Cardiac fibroblast (primary cell): ENCODE results near the gene CACNA2D3.

Experiments used
- DNase-seq, 2 donors: peaks; one replicate each; pipeline versions ENCODE4 v3.0.0 to v3.0.0-alpha.2; 2010; ENCODE audit warnings: low read depth in 2 of 2
- H3K4me3 ChIP-seq, 2 donors: replicated peaks in 1 of 2; 1 replicate in 1 of 2; 2 replicates in 1 of 2; pipeline ENCODE4 v1.5.1; 2011; ENCODE audit warnings: low read depth in 2 of 2, low read length in 2 of 2, mild to moderate bottlenecking in 2 of 2, moderate library complexity in 1 of 2
- TF ChIP-seq, protein P1 (sequence below): IDR thresholded peaks from one replicate; pipeline ENCODE4 v1.5.1; 2011; ENCODE audit warnings: low read depth, mild to moderate bottlenecking, low read length, inconsistent platforms

The CACNA2D3 gene

DNA sequence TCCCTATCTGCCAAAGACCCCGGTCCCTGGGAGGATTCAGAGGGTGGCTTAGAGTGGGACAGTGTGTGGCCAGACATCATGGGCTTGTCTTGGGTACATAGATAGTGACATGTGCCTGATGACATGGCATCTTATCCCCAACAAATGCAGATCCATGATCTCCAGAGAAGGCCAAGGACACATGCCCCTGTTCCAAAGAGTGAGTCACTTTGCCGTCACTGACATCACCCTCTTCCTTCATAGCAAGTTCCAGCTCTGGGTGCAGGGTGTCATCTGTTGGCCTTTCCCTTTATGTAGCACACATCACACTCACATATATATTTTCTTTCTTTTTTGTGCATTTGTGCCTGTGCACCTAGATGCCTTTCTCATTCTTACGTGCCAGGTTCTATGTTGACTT is 455.0 kb downstream of the CACNA2D3 start:
- no peak for DNase-seq
- no peak overlapping the region for H3K4me3 ChIP-seq
- TF ChIP-seq, protein P1, sequence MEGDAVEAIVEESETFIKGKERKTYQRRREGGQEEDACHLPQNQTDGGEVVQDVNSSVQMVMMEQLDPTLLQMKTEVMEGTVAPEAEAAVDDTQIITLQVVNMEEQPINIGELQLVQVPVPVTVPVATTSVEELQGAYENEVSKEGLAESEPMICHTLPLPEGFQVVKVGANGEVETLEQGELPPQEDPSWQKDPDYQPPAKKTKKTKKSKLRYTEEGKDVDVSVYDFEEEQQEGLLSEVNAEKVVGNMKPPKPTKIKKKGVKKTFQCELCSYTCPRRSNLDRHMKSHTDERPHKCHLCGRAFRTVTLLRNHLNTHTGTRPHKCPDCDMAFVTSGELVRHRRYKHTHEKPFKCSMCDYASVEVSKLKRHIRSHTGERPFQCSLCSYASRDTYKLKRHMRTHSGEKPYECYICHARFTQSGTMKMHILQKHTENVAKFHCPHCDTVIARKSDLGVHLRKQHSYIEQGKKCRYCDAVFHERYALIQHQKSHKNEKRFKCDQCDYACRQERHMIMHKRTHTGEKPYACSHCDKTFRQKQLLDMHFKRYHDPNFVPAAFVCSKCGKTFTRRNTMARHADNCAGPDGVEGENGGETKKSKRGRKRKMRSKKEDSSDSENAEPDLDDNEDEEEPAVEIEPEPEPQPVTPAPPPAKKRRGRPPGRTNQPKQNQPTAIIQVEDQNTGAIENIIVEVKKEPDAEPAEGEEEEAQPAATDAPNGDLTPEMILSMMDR = no peak

DNA sequence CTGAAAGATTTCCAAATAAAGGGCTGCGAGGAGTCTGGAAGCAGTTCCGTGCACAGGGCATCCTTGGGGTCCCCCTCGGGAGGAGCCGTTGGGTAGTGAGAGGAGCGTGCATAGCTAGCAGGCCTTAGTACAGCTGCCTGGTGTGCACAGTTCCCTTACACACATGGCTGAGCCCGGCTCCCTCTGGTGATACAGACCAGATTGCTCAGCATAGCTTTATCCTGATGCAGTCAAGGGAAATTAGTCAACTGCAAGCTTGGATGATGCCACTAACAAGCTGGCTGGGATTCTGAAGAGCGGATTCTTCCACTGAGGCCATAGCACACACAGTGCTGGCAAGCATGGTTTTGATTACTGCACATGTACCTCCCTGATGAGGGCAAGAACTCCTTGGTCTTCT is 456.1 kb downstream of the CACNA2D3 start:
- DNase-seq = no peak
- H3K4me3 ChIP-seq = no peak overlapping the region
- TF ChIP-seq, protein P1 = no peak

DNA sequence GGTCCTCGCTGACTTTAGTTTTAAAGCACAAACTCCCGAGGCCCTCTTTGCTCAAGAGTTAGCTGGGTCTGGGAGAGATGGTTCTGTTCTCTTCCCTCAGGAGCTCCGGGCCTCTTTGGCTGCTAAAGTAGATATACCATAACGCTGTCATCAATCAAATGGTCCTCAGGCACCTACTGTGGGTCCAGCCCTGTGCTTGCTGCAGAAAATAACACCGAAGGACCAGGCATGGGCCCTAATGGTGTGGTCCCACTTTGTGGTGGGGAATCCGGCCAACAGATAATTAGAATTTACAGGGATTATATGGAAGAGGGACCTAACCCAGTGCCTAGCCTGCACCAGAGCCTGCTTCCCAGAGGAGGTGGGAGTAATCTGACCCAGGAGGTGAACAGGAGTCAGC is 458.1 kb downstream of the CACNA2D3 start:
- no peak for DNase-seq
- TF ChIP-seq, protein P1 = no peak
- no peak overlapping the region for H3K4me3 ChIP-seq

DNA sequence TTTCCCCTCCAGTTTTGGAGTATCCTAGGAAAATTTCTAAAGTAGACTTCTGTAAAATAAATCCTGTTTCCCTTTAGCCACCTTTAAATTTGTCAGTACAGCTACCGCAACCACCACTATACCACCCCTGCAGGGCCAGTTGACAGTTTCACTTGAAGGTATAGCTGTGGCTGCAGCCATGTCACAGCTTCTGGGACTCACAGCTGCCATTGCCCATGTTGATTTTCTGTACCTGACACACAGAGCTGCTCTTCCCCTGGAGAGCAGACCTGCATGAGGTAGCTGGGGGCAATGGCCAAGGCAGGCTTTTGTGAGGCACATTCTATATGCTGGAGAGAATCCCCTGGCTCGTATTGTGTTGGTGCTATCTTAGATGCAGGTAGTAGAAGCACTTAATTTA is 460.1 kb downstream of the CACNA2D3 start:
- TF ChIP-seq, protein P1 = no peak
- no peak overlapping the region for H3K4me3 ChIP-seq
- DNase-seq = no peak

DNA sequence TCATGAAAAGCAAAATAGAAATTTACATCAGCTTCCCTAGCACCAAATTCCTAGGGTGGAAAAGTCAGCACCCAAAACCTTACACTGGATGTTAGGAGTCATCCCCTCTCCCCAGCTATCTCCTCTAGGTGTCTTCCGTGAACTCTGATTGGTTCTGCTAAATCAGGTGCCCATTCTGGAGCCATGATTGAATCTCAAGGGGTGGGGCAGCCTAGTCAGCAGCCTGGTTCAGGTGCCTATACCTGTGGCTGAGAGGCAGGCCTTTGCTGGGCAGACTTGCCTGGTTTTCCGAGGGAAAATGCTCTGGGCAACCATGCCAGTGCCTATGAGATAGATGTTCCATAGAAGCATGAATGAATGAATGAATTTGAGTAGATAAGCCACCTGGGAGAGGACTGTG is 468.8 kb downstream of the CACNA2D3 start:
- TF ChIP-seq, protein P1 = no peak
- DNase-seq = no peak
- no peak overlapping the region for H3K4me3 ChIP-seq

DNA sequence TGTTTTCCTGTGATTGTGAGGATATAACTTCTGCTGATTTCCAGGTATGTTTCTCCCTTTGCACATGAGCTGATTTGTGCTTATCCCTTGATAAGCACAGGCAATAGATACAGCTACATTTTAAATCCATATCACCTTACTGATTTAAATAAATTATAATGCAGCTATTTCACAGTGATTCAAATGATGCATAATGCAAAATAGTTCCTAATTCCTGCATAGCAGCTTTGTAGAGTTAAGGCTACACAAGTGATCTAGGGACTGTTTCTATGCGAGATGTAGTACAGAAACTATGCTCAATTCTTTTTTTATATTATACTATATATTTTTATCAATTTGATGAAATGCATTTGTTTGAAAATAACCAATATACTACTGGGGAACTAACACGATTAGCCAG is 471.3 kb downstream of the CACNA2D3 start:
- TF ChIP-seq, protein P1 = no peak
- H3K4me3 ChIP-seq = no peak overlapping the region
- DNase-seq = no peak

DNA sequence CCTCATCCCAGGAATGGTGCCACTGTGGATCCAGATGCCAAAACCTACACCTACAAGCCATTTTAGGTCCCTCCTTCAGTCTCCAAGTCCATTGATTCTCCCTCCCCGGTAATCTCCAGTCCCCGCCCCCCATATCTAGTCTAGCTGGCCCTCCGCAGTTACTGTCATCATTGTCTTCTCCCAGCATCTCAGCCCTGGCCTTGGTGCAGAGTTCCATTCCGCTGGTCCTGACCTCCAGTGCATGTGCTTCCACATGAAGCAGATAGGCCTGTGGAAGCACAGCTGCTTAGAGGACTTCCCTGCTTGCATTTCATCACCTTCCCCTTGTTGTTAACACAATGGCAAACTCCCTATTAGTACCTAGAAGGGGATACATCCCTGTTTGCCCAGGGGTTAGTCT is 473.7 kb downstream of the CACNA2D3 start:
- no peak for DNase-seq
- TF ChIP-seq, protein P1 = no peak
- H3K4me3 ChIP-seq = no peak overlapping the region
